Activated T-cell treated with anti-CD3 and anti-CD28 coated beads, Interleukin-2, amount 50 U/mL, for 24 hours (primary cell): ENCODE results near the gene FFAR4.

ENCODE experiments used
- DNase-seq: peaks from one replicate; pipeline ENCODE4 v3.0.0-alpha.2; 2020
- H3K27ac Mint-ChIP-seq: 2 replicates; pipeline ENCODE4 v1.8.0; 2020; ENCODE audit warnings: mild to moderate bottlenecking, mixed read lengths
- H3K27me3 Mint-ChIP-seq: 2 replicates; pipeline ENCODE4 v1.8.0; 2020; ENCODE audit warnings: mixed read lengths
- H3K36me3 Mint-ChIP-seq: 2 replicates; pipeline ENCODE4 v1.8.0; 2020; ENCODE audit warnings: low read depth, mixed read lengths
- H3K4me1 Mint-ChIP-seq: 2 replicates; pipeline ENCODE4 v1.8.0; 2020; ENCODE audit warnings: low read depth, mixed read lengths
- H3K4me3 Mint-ChIP-seq: 2 replicates; pipeline ENCODE4 v1.8.0; 2020; ENCODE audit warnings: mild to moderate bottlenecking, moderate library complexity, mixed read lengths
- H3K9me3 Mint-ChIP-seq: 2 replicates; pipeline ENCODE4 v1.8.0; 2020; ENCODE audit warnings: mixed read lengths

The FFAR4 gene

DNA sequence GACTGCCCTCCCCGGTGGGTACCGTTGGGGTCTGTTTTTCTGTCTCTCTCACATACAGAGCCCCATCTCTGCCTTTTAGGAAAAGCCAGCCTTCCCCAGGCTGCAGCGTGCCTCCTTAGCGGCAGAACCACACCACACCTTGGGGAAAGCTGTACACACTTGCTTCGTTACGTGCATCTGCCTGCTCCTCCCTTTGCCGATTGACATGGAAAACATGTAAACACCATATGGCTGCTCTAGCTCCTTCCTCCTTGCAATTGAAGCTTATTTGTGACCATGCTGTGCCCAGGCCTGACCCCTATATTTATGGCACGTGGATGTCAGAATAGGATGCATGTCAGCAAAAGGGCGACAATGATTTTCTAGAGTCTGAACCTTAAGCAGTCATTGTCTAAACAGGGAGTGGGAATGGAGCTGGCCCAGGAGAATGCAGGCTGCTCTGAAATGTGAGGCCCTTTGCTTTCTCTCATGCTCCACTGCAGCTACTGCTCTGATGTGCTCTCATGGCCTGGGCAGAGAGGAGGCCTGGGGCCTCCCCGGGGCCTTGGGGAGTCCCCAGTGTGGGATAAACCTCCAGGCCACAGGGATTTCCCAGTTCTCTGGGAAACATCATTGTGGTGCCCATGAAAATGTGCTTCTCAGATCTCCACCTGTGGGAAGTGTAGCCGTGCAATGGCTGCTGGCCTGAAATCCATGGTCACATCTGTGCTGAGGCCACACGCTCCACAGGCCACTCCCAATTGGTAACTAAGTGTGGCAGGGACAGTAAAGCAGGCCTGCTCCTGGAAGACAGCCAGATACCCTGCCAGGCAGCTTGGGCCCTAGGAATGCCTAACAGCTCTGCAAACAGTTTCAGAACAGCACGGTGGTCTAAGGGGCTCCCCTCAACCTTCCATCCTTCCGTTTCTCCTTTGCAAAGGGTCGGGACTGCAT lies 64.4 kb downstream of the FFAR4 start:
- Mint-ChIP-seq H3K9me3 (no peaks in the 10 kb centered on the region), H3K27ac (no peak overlapping the region)

More for the DNA sequence above, 64.4 kb downstream of the FFAR4 start:
- no peak for DNase-seq
- Mint-ChIP-seq H3K27me3 (peaks cover 20% of the 10 kb centered on the region), H3K4me3 (no peak overlapping the region), H3K36me3 (no peaks in the 10 kb centered on the region), H3K4me1 (no peaks in the 10 kb centered on the region)
